GM21723 (cell line): ENCODE measurements around the gene OSBPL10.

Experiments used
- ATAC-seq: cut with Tn5 transposase; IDR thresholded peaks from one replicate; pipeline ENCODE4 v1.9.1; 2021; ENCODE audit warnings: mild to moderate bottlenecking, moderate library complexity; ENCODE audit not compliant: unreplicated experiment

Gene OSBPL10

GRCh38 chr3:31687020-31687802 is 293.9 kb downstream of the OSBPL10 start:
- ATAC-seq: no peak

DNA sequence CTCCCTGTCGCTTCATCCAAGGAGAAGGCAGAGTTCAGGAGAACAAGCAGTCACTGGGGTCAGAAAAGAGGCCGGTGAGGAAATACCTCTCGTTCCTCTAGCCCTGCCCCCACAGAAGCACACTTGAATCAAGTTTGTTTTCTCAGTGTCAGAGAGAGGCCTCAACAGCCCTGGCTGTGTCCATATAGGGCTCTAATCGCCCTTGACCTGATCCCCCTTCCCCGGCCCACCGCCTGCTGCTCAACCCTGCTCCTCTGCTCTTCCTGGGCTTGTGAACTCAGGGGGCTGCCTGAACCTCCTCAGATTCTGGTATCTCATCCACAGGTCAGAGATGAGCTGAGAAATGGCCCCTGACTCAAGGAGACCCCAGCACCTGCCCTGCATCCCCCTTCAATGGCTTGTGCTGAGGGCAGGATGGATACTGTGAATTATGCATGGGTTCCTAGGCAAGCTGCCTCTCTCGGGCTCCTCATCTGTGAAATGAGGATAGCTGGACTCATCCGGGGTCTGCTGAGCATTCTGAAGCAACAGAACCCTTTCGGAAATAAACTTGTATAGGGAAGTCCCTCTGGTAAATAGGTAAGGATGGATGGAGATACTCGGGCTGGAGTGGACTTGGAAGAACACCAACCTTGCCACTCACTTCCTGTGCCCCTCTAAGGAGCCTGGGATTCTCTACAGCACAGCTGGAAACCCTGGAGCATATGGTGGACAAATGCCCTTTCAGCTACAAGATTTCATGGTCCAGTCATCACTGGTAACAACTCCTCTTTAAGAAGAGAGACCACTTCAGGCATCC is 300.8 kb downstream of the OSBPL10 start:
- no peak for ATAC-seq

DNA sequence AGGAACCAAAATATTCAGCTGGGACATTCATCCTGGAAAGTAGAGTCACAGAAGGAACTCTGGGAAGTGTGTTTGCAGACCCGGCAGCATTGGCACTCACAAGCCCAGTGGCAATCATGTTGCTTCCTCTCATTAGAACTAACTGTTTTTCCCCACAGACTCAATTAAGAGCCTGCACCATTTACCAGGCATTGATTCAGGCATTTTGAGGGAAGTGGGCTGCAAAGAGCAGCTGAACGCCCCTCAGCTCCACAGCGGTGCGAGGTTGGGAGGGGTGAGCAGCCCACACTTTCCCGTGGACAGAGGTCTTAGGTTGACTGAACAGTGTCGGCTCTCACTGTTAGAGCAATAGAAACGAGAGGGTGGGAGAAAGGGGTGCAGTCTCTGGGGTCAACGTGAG is 304.5 kb downstream of the OSBPL10 start:
- ATAC-seq: no peak

GRCh38 chr3:31673950-31674349 is 307.1 kb downstream of the OSBPL10 start:
- ATAC-seq: no peak

DNA sequence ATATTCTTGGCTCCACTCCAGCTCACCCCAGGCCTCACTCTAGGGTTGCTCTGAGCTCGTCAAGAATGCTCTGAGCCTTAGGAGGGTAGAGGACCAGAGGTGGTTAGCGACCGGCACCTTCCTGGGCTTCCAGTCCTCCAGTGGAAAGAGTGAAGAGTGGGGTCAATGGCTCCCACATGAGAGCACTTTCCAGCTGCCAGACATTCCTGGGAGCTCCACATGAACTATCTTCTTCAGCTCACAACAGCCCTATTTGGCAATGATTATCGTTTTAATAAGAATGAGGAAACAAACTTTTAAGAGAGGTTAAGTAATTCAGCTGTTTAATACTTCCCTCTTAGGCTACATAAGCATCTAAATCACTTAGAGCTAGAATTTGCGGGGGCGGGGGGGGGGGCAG is 309.1 kb downstream of the OSBPL10 start:
- no peak for ATAC-seq

- no peak for ATAC-seq
These were observed 309.6 kb downstream of the OSBPL10 start for GRCh38 chr3:31671451-31671850.

GRCh38 chr3:31670722-31671121 is 310.3 kb downstream of the OSBPL10 start:
- no peak for ATAC-seq

GRCh38 chr3:31670136-31670535 is 310.9 kb downstream of the OSBPL10 start:
- ATAC-seq: no peak

DNA sequence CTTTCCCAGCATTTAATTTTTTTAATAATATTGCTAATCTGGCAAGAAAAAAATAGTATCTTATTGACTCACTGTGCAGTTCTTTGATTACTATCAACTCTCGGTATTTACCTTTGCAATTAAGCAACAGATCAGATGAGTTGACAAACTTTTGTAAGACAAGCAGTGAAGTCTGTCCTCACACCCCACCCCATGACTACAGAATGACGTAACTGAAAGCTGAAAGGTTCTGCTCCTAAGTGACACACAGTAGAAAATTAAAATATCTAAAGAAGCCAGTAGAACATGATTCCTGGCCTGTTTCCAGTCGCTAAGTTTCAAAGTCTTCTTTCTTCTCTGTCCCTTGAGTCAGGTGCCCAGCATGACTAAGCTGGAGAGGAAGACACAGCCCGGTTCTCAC is 312.8 kb downstream of the OSBPL10 start:
- ATAC-seq: no peak

GRCh38 chr3:31667582-31667981 is 313.5 kb downstream of the OSBPL10 start:
- no peak for ATAC-seq

DNA sequence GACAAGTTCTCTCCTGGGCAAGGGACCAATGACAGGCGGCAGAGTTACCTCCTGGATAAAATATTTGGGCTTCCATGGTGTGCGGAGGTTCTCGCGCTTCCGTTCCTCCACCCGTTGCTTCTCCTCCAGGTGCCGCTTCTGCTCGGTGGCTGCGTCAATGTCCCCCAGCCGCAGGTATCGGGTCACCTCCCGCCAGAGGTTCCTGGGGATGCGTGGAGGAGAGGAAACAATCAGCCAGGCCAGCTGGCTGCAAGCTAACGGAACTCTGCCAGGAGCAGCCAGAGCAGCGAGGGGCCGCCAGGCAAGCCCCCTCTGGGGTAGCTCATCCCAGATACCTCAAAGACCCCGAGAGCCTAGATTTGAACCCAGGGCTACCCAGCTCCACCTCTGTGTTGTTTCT is 317.0 kb downstream of the OSBPL10 start:
- ATAC-seq: no peak

DNA sequence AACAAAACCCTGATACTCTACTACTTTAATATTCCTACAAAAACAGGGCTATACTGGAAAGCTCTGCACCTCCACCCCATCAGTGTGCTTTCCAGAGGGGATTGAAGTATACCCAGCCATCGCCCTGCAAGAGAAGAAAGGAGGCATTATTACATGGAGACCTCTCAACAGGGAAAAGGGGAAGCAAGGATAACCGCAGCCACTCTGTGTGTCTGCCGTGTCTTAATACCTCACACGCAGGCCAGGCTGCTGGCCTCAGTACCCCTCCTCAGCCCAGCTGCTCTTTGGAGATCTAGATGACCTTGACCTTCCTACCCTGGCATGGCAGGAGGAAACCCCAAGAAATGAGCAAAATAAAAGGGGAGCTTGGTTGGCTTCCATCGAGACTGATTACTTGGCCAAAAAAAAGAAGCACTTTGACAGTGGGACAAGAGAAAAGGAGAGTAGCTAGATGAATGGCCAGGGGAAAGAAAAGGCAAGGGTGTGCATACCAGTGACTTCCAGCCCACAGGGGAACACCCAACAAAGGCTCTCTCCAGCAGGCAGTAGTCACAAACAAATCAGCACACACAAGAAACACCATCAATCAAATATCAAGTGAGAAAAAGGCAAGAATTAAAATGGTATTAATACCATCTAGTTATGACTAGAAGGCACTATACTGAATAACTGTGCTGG is 318.9 kb downstream of the OSBPL10 start:
- no peak for ATAC-seq

GRCh38 chr3:31661286-31661685 is 319.8 kb downstream of the OSBPL10 start:
- ATAC-seq: no peak

- ATAC-seq: no peak
These were observed 321.8 kb downstream of the OSBPL10 start for GRCh38 chr3:31659246-31659645.

- no peak for ATAC-seq
These were observed 326.1 kb downstream of the OSBPL10 start for GRCh38 chr3:31654998-31655397.

- no peak for ATAC-seq
These were observed 327.6 kb downstream of the OSBPL10 start for GRCh38 chr3:31653464-31653863.

- no peak for ATAC-seq
These were observed 328.8 kb downstream of the OSBPL10 start for GRCh38 chr3:31652296-31652695.

- ATAC-seq: no peak
These were observed 332.6 kb downstream of the OSBPL10 start for GRCh38 chr3:31648286-31648968.

DNA sequence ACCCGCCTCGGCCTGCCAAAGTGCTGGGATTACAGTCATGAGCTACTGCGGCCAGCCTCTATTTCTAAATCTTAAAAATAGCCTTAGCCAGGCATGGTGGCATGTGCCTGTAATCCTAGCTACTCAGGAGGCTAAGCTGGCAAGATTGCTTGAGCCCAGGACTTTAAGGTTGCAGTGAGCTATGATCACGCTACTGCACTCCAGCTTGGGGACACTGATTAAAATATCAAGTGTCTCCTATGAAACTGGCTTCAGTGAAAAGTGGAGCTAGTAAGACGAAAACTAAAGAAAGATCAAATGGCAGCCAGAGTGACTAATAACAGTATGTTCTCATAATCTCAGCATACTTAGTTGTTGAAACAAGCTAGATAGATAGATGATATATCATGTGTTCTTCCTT is 335.8 kb downstream of the OSBPL10 start:
- no peak for ATAC-seq

GRCh38 chr3:31639828-31640227 is 341.2 kb downstream of the OSBPL10 start:
- no peak for ATAC-seq
